ENCODE data around the gene COL24A1. TPM values are rescaled to one million over a fixed set of nuclear protein-coding genes. Genes with fewer than 3 reads are reported as not detected.
A peak's percentile ranks its signal among the peaks of the same experiment; 100 is the strongest.

Gene COL24A1
- total and polyA plus RNA-seq, 8 donors = 0.02 to 0.34 (median 0.06) TPM; not detected in 3

DNA sequence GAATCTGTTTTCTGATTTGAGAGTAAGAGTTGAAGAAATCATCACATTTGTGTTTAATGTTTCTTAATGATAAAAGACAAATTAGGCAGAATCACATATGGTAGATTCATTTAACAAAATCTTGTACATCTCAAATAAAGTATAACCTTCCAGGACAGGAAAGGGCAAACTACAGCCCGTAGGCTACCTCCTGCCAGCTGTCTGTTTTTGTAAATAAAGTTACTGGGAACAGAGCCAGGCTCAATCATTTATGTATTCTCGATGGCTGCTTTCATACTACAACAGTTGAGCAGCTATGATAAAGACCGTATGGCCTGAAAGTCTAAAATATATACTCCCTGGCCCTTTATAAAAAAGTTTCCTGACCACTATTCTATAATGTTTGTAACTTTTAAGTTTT is 204.1 kb downstream of the COL24A1 start:
- Histone ChIP-seq H3K27ac (no peak overlapping the region), H3K4me3 (no peak overlapping the region), H3K4me1 (no peaks in the 10 kb centered on the region), H3K27me3 (no peaks in the 10 kb centered on the region), H3K36me3 (no peaks in the 10 kb centered on the region), H3K9me3 (no peaks in the 10 kb centered on the region)
- intact Hi-C loops (cut with DNase I) = no loop called here
- peak in 3 of 4 donors; percentile 60 to 78 (median 72) for ATAC-seq
- no peak for FAIRE-seq
- 4 to 6% methylated on average over 3 of the region's 3 CpGs for WGBS, 2 donors
- TF ChIP-seq, protein P1, sequence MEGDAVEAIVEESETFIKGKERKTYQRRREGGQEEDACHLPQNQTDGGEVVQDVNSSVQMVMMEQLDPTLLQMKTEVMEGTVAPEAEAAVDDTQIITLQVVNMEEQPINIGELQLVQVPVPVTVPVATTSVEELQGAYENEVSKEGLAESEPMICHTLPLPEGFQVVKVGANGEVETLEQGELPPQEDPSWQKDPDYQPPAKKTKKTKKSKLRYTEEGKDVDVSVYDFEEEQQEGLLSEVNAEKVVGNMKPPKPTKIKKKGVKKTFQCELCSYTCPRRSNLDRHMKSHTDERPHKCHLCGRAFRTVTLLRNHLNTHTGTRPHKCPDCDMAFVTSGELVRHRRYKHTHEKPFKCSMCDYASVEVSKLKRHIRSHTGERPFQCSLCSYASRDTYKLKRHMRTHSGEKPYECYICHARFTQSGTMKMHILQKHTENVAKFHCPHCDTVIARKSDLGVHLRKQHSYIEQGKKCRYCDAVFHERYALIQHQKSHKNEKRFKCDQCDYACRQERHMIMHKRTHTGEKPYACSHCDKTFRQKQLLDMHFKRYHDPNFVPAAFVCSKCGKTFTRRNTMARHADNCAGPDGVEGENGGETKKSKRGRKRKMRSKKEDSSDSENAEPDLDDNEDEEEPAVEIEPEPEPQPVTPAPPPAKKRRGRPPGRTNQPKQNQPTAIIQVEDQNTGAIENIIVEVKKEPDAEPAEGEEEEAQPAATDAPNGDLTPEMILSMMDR (IDR thresholded peaks at IDR 0.05) = no peak
- DNase-seq = no peak

DNA sequence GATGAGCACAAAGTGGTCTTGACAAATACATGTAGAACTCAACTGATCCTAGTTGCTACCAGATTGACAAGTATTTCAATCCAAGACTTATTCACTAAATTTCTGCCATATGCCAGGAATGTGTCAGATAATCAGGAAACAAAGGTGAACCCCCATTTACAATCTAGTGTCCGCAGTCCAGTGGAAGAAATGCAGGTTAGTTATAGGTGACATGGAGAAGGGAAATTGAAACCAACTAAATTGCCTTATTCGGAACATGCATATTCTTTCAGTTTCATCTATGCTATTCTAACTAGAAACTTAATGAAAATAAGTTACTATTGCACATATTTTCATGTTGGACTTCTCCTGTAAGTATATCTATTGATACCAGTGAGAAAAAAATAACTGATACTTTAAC is 209.4 kb downstream of the COL24A1 start:
- FAIRE-seq = no peak

DNA sequence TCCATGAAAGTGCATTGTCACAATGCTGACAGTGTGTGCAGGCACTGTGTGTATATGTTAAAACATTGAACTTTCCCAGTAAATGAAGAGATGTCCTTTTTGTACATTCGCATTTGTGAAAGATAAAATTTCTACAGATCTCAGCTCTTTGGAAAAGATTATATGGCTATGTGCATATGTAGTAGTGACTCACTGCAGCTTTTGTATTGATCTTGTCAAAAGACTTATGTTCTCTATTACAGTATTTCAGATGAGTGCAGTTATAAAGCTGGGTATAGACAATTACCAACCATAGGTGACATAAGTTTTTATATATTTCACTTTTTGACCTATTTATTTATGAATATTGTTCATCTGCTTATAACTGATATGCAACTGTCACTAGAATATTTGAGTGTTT is 212.6 kb downstream of the COL24A1 start:
- WGBS, 2 donors = 49 to 62% methylated on average over 1 of the region's 1 CpG
- TF ChIP-seq, protein P1 (IDR thresholded peaks at IDR 0.05) = no peak
- Histone ChIP-seq H3K36me3 (no peaks in the 10 kb centered on the region), H3K4me3 (no peak overlapping the region), H3K27me3 (no peaks in the 10 kb centered on the region), H3K27ac (no peak overlapping the region), H3K4me1 (no peaks in the 10 kb centered on the region), H3K9me3 (no peaks in the 10 kb centered on the region)
- ATAC-seq = no peak
- no peak for FAIRE-seq
- no peak for DNase-seq
- intact Hi-C loops (cut with DNase I) = no loop called here

More for the DNA sequence above, 209.4 kb downstream of the COL24A1 start:
- Histone ChIP-seq H3K36me3 (no peaks in the 10 kb centered on the region), H3K4me1 (no peaks in the 10 kb centered on the region), H3K9me3 (no peaks in the 10 kb centered on the region), H3K27ac (no peak overlapping the region), H3K27me3 (no peaks in the 10 kb centered on the region), H3K4me3 (no peak overlapping the region)
- DNase-seq (no peak), ATAC-seq (no peak)
- intact Hi-C loops (cut with DNase I) = no loop called here
- TF ChIP-seq, protein P1 (IDR thresholded peaks at IDR 0.05) = no peak
- 78 to 82% methylated on average over 2 of the region's 2 CpGs for WGBS, 2 donors

DNA sequence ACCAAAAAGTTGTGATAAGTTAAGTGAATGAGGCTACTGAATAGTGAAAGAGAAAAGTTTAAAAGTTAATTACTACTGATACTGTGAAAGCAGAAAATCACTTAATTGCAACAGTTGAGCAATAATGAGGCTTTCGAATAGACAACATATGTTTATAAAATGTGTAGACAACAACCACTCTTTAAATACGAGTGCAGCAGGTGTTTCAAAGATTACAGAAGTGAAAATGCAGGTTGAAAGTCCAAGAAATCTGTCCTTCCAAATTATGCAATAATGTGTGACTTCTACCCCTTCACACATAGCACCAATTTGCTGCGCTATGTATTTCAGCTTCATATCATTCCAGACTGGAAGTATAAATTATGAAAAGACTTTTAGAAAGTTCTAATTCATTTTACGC is 213.0 kb downstream of the COL24A1 start:
- DNase-seq = no peak
- ATAC-seq = no peak
- H3K4me1 ChIP-seq = no peaks in the 10 kb centered on the region
- no peaks in the 10 kb centered on the region for H3K36me3 ChIP-seq
- intact Hi-C loops (cut with DNase I) = no loop called here
- no peak for FAIRE-seq
- no peak overlapping the region for H3K4me3 ChIP-seq
- H3K9me3 ChIP-seq = no peaks in the 10 kb centered on the region
- H3K27me3 ChIP-seq = no peaks in the 10 kb centered on the region
- H3K27ac ChIP-seq = no peak overlapping the region
- TF ChIP-seq, protein P1 (IDR thresholded peaks at IDR 0.05) = no peak
- 56 to 58% methylated on average over 4 of the region's 4 CpGs for WGBS, 2 donors

DNA sequence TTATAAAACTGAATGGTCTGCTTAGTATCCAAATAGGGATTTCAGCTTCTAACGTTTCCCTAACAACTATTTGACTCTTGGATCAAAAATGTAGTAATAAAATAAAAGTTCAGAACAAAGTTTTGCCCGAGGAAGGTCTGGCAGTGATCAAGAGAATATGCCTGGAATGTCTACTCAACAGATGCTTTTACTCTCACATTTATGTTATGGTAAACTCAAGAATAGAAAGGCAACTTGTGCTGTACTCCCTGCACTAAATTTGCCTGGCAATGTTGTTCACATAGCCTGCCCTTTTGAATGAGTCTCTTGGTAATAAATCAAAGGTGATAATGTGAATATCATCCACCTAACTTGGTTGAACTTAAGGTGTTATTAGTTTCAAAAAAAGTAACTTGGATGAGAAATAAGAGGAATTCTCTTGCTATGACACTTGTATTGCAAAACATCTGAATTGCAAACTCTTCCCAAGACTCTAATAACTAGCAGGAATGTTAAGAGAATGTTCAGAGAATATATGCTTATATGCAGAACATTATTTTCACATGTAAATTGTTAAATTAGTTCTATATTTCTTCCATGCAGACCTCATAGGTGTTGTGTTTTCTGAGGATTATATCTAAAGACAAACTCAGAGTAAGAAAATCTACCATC is 215.8 kb downstream of the COL24A1 start:
- H3K4me3 ChIP-seq = no peak overlapping the region
- ATAC-seq (no peak), DNase-seq (no peak), FAIRE-seq (no peak)
- TF ChIP-seq, protein P1 (IDR thresholded peaks at IDR 0.05) = no peak
- no peaks in the 10 kb centered on the region for H3K36me3 ChIP-seq
- H3K27ac ChIP-seq = no peak overlapping the region
- 14 to 15% methylated on average over 2 of the region's 2 CpGs for WGBS, 2 donors
- H3K9me3 ChIP-seq = no peaks in the 10 kb centered on the region
- no peaks in the 10 kb centered on the region for H3K27me3 ChIP-seq
- H3K4me1 ChIP-seq = no peaks in the 10 kb centered on the region
- intact Hi-C loops (cut with DNase I) = no loop called here

All from pancreas (tissue), 10 donors.